NCI-H2196 (cell line): ENCODE measurements around the gene NUFIP2.
A peak's percentile ranks its signal among the peaks of the same experiment; 100 is the strongest.
"Not testable (repeated sequence)": the region's sequence is repeated elsewhere in the genome, so short reads cannot be mapped to it uniquely, and the experiment has no call there.

ENCODE experiments used
- DNase-seq: peaks from one replicate; lab custom pipeline; 2025; ENCODE audit not compliant: unreplicated experiment; lab: John Stamatoyannopoulos, UW

NUFIP2 gene

DNA sequence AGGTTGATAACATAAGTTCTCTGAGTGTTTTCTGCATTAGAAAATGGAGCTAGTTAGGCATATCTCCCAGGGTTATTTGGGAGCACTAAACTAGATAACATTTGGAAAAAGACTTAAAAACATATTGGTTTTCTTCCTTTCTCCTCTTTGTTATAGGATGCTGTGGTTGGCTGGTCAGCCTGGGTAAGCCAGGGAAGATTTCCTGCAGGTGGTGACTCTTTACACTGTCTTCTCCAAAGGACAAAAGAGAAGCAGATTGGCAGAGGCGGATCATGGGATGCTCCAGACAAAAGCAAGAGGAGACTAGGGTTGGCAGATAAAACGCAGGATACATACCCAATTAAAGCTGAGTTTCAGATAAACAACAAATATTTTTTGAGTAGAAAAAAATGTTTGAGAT lies 53.5 kb downstream of the NUFIP2 start:
- no peak for DNase-seq

DNA sequence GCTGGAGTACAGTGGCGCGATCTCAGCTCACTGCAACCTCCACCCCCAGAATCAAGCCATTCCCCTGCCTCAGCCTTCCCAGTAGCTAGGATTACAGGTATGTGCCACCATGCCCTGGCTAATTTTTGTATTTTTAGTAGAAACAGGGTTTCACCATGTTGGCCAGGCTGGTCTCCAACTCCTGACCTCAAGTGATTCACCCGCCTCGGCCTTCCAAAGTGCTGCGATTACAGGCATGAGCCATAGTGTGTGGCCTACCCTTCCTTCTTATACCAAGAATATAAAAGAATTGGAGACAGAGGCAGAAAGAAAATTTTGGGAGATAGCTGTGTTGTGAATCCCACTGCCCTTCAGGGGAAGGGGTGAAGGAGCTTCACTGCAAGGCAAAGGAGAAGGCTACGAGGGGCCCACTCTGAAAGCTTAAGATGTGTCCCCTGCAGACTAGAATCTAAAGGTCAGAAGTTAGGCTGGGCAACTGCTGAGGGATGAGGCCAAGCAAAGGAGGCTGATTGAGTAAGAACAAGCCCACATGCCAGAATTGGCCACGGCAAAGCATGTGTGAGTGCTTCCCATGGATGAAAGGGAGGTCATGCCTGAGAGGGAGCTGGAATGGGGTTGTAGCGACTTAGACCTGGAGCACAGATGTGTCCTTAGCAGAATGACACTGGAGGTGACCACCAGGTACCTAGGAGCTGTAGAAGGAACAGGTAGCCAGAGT lies 55.7 kb downstream of the NUFIP2 start:
- DNase-seq: no peak

DNA sequence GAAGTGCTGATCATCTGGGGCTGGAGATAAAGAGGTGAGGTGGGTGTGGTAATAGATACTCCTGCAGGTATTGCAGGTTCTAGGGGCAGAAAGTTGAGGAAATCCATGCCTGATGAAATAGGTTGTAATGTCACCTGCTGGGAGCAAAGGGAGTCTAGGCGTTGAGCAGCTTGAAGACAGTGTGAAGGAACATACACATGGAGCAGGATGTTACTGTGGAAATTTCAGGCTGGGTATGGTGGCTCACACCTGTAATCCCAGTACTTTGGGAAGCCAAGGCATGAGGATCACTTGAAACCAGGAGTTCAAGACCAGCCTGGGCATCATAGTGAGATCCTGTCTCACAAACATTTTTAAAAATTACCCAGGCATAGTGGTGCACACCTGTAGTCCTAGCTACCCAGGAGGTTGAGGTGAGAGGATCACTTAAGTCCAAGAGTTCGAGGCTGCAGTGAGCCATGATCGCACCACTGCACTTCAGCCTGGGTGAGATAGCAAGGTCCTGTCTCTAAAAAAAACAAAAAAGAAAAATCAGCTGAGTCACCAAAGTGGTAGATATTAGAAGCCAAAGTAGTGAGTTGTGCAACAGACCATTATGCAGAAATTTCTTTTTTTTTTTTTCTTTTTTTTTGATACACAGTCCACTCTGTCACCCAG lies 56.3 kb downstream of the NUFIP2 start:
- DNase-seq: no peak

DNA sequence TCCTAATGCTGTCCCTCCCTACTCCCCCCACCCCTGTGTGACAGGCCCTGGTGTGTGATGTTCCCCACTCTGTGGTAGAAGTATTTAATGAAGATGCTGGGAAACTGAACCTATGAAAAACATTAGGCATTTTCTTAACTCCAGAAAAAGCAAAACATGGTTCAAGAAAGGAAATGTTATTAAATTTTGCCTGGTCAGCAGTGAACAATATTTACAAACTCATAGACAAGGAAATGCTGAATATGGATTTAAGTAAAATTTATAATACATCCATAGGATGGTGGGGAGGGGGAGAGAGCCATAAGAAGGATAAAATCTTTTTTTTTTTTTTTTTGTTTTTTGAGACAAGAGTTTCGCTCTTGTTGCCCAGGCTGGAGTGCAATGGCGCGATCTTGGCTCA lies 58.0 kb downstream of the NUFIP2 start:
- no peak for DNase-seq

DNA sequence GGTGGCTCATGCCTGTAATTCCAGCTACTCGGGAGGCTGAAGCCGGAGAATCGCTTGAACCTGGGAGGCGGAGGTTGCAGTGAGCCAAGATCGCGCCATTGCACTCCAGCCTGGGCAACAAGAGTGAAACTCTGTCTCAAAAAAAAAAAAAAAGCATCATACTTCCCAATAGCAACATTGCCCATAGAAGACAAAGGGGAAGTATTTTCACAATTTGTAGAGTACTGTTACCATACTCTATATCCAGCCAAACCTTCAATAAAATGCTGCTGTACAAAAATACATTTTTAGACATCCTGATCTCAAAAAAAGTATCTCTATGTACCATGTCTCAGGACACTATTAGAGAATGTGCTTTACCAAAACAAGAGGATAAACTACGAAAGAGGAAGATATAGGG lies 59.0 kb downstream of the NUFIP2 start:
- DNase-seq: not testable (repeated sequence)

DNA sequence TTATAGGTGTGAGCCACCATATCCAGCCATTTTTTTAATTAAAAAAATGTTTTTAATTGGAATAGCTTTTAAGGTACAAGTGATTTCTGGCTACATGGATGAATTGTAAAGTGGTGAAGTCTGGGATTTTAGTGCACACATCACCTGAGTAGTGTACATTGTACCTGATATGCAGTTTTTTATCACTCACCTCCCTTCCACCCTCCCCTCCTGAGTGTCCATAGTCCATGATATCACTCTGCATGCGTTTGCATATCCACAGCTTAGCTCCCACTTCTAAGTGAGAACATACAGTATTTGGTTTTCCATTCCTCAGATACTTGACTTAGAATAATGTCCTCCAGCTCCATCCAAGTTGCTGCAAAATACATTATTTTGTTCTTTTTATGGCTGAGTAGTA lies 60.6 kb downstream of the NUFIP2 start:
- DNase-seq: no peak

DNA sequence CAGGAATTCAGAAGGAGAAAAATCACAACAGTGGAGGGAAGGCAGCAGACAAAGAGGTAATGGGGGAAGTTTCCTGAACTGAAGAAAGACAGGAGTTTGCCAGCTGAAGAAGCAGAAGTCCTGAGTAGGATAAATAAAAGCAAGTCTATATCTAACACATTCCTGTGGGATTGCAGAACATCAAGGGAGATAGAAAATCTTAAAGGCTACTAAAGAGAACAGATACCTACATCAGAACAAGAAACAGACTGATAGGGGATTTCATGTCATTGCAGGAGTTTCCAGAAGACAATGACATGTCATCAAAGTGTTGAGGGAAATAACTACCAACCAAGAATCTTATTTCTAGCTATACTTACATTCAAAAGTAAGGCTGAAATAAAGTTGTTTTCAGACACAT lies 68.6 kb downstream of the NUFIP2 start:
- DNase-seq: no peak

DNA sequence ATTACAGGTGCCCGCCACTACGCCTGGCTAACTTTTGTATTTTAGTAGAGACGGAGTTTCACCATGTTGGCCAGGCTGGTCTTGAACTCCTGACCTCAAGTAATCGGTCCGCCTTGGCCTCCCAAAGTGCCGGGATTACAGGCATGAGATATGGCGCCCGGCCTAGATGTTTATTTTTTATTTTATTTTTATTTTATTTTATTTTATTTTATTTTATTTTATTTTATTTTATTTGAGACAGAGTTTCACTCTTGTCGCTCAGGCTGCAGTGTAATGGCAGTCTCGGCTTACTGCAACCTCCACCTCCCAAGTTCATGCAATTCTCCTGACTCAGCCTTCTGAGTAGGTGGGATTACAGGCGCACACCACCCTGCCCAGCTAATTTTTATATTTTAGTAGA lies 72.6 kb downstream of the NUFIP2 start:
- DNase-seq: not testable (repeated sequence)

DNA sequence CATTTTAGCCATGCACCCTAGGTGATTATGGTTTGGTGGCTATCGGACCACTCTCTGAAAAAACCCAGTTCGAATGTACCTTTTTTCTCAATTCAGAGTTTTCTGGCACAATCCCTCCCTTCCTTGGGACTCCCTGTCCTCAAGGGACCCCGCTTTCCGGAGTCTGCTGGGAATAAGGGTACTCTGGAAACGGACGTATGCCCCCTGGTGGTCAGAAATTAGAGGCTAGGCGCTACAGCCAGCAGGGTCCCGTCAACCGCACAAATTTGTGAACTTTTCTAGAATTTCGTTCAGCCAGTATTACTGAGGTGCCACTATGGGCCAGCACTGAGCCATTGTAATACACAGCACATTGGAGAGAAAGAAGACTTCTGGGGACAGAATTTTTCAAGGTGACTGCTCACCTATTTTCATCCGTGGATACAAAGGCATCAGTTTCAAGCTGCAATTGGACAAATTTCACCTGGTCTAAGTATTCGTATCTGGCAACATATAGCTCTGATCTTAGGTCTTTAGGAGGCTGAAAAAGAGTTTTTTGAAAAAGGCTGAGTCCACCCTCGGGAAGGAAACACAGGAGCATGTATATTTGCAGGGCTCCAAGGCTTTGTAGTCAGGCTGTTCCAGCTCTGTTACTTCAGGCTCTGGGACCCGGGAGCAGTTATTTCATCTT lies 74.4 kb downstream of the NUFIP2 start:
- DNase-seq: peak; percentile 13

DNA sequence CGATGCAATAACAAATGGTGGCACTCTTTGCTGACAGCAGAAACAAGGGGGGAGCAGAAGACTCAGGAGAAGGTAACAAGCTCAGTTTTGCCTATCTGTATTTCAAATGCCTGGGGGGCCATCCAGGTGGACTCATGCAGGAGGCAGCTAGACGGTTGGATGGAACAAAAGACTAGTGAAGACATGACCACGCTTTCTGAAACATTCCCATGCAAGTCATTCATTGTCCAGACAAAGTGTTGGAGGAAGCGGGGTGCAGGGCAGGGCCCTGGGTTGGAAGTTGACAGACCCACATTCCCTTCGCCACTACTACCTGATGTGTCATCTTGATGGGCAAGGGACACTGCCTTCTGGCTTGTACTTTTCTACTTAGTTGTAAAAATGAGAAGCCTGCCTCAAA lies 77.1 kb downstream of the NUFIP2 start:
- no peak for DNase-seq

DNA sequence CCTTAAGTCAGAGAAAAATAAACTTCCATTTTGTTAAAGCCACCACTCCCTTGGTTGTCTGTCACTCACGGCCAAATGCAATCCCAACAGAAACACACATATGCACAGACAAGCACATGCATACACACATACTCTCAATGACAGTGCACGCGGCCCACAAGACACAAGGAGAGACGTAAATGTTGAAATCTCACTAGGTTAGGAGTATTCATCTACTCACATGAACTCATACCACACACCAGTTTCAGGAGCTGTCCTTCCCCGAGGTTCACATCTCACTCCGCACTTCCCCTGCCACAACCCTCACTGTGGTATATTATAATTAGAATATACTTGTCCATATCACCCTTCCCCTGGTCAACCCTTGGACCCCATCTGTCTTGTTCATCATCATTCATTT lies 77.8 kb downstream of the NUFIP2 start:
- DNase-seq: no peak

DNA sequence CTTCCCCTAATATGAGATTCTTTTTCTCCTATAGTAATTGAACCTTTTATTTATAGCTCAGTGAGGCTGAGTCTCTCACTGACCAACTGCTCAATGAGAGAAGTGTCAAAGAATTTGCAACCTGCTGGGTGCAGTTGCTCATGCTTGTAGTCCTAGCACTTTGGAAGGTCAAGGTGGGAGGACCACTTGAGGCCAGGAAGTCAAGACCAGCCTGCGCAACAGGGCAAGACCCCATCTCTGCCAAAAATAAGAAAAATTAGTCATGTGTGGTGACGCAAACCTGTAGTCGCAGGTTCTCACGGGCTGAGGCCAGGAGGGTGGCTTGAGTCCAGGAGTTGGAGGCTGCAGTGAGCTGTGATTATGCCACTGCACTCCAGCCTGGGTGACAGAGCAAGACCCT lies 78.2 kb downstream of the NUFIP2 start:
- DNase-seq: no peak

DNA sequence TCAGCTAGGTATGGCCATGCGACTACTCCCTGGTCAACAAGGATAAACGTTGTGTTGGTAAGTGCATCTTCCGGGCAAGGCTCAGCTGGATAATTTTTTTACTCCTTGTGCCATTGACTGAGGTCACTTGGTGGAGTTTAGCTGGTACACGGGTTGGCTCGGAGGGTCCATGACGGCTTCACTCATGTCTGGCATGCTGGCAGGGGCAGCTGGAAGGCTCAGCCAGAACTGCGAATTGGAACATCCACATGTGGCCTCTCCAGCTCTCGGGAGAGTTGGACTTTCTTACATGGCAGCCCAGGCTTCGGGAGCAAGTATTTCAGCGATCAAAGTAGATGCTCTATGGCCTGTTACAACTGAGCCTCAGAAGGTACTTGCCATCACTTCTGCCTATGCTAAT lies 78.8 kb downstream of the NUFIP2 start:
- DNase-seq: no peak

DNA sequence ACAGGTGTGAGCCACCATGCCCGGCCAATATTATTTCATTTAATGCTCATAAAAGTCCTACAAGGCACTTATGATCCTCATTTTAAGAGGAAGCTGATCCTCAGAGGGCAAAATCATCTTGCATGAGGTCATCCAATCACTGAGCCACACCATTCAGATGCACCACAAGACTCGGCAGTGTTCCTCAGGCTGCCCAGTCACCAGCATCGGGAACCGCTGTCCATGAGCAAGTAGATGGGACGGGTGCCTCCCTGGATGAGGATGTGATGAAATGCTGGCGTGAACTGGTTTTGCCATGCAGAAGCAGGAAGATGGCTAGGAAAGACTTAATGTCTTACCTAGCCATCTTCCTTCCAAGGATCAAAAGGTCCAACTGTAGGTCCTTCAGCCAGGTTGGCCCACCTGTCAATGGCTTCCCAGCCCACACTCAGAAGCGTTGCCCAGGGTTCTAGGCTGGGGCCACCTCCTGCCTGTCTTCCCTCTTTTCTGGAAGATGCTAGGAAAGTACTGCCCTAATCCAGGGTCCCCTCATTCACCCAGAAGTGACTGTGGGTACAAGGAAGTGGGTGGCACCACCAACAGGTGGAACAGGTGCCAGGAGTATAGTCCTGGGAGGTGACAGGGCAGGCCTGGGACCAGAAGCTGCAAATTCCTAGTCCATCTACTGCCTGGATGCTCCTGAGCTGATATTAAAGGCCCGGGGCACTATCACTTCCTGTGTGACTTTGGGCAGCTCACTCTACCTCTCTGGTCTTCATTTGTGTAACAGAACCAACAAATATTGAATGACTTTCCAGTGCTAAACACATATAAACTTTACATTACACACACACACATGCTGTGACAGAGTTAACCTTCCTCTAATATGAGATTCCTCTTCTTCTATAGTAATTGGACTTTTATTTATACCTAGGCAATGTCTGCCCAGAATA lies 79.5 kb downstream of the NUFIP2 start:
- no peak for DNase-seq

DNA sequence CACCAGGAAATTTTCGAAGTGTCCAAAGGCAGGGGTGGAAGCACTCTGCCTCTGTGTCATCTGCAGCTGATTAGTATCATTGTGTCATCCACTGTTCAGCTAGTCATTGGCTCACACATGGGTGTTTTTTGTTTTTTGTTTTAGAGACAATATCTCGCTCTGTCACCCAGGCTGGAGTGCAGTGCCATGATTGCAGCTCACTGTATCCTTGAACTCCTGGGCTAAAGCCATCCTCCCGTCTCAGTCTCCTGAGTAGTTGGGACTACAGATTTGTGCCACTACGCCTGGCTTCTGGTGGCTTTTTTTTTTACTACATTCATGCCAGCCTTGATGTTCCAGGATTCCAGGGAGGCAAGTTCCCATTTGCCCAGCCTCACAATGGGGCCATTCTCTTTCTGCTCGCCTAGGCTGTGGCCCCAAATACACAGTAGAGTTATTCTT lies 81.2 kb downstream of the NUFIP2 start:
- no peak for DNase-seq

DNA sequence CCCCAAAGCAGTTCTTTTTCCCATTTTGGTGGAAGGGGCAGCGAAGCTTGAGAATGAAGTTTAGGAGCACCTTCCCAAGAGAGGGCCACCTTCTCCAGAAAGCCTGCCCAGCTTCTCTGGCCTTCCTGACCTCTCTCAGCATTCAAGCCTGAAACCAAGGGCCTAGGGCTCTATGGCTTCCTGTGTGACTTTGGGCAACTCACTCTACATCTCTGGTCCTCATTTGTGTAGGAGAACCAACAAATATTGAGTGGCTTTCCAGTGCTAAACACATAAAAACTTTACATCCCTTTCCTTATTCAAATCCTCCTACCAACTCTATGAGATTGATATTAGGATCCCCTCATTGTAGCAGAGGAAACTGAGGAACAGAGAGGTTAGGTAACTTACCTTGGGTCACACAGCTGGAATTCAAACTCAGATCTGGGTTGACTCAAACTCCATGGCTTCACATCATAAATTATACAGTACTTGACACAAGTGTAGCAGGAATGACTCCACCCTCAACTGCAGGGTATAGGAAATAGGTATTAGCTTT lies 81.8 kb downstream of the NUFIP2 start:
- DNase-seq: no peak

DNA sequence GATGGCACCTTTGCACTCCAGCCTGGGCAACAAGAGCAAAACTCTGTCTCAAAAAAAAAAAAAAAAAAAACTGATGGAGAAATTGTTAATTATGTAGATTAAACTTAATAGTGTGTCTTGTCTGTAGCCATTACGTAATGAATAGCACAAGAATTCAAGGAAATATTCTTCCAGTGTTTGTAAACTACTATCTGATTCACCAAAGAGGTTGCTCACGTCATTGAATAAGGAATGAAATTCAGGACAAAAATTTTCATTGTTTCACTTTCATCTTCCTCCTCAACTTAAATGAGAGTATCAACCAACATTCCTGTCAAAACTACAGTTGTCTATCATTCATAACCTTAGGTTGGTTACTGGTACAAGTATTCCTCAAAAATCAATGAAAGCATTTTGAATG lies 83.1 kb downstream of the NUFIP2 start:
- DNase-seq: no peak

DNA sequence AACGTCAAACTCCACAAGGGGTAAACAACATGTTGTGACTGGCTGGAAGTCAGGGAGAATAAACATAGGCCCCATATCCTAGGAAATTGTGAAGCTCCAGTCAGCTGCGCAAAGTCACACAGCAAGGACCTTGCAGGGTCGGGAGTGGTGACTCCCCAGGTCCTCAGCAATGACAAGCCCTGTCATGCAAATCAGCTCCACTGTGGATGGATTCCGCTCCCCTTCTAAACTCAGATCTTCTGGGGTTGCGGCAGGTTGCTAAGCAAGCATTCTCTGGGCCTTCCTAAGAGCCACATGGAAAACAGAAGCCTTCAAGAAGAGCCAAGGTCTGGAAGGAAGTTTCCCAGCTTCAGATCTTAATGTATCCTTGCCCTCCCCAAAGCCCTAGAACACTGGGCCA lies 84.9 kb downstream of the NUFIP2 start:
- DNase-seq: no peak

DNA sequence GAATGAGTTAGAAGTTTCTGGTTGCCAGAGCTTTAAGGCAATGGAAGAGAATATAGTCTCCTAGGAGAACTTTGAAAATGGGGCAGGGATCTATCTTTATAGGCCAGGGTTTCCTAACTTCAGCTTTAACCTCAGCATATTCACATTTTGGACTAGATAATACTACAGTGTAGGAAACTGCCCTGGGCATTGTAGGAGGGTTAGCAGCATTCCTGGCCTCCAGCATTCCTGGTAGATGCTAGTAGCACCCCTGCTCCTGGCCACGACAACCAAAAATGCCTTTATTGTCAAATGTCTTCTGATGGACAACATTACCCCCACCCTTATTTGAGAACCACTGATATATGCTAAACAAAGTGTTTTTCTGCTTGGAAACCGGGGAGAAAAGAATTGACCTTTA lies 86.0 kb downstream of the NUFIP2 start:
- DNase-seq: no peak
